GM19043 (cell line): ENCODE measurements around the gene WWP2.

Experiments used
- ATAC-seq: cut with Tn5 transposase; IDR thresholded peaks from one replicate; pipeline ENCODE4 v1.9.1; 2021; ENCODE audit warnings: low read depth; ENCODE audit not compliant: unreplicated experiment

Gene WWP2

GRCh38 chr16:69885722-69886121, 123.6 kb downstream of the WWP2 start:
- no peak for ATAC-seq

GRCh38 chr16:69886726-69887125, 124.6 kb downstream of the WWP2 start:
- no peak for ATAC-seq

- ATAC-seq, result no peak
These were observed 126.0 kb downstream of the WWP2 start for GRCh38 chr16:69888005-69888590.

GRCh38 chr16:69889295-69889964, 127.3 kb downstream of the WWP2 start:
- no peak for ATAC-seq

- no peak for ATAC-seq
These were observed 128.2 kb downstream of the WWP2 start for GRCh38 chr16:69890114-69890891.

GRCh38 chr16:69890892-69891282, 128.8 kb downstream of the WWP2 start:
- no peak for ATAC-seq

GRCh38 chr16:69892378-69892777, 130.2 kb downstream of the WWP2 start:
- ATAC-seq, result no peak

- ATAC-seq, result no peak
These were observed 131.0 kb downstream of the WWP2 start for GRCh38 chr16:69893106-69893505.

GRCh38 chr16:69894676-69895075, 132.5 kb downstream of the WWP2 start:
- ATAC-seq, result no peak

- no peak for ATAC-seq
These were observed 141.8 kb downstream of the WWP2 start for GRCh38 chr16:69903865-69904415.

GRCh38 chr16:69904495-69905170, 142.5 kb downstream of the WWP2 start:
- ATAC-seq, result no peak

GRCh38 chr16:69905171-69905555, 143.0 kb downstream of the WWP2 start:
- no peak for ATAC-seq

GRCh38 chr16:69906838-69907401, 144.8 kb downstream of the WWP2 start:
- no peak for ATAC-seq

- ATAC-seq, result no peak
These were observed 146.9 kb downstream of the WWP2 start for GRCh38 chr16:69909043-69909442.

GRCh38 chr16:69909760-69910159, 147.6 kb downstream of the WWP2 start:
- no peak for ATAC-seq

- ATAC-seq, result no peak
These were observed 148.8 kb downstream of the WWP2 start for GRCh38 chr16:69910964-69911363.

GRCh38 chr16:69916462-69916861, 154.3 kb downstream of the WWP2 start:
- no peak for ATAC-seq

GRCh38 chr16:69917311-69917710, 155.2 kb downstream of the WWP2 start:
- no peak for ATAC-seq

GRCh38 chr16:69917739-69918138, 155.6 kb downstream of the WWP2 start:
- no peak for ATAC-seq

- no peak for ATAC-seq
These were observed 156.1 kb downstream of the WWP2 start for GRCh38 chr16:69918241-69918640.

- ATAC-seq, result no peak
These were observed 159.0 kb downstream of the WWP2 start for GRCh38 chr16:69921127-69921526.
